SKM-1 (cell line): ENCODE results near the gene MS4A8.
"Not testable (repeated sequence)": the region's sequence is repeated elsewhere in the genome, so short reads cannot be mapped to it uniquely, and the experiment has no call there.

Experiments used
- DNase-seq: peaks from one replicate; lab custom pipeline; 2025; ENCODE audit not compliant: unreplicated experiment; lab: John Stamatoyannopoulos, UW

The MS4A8 gene

DNA sequence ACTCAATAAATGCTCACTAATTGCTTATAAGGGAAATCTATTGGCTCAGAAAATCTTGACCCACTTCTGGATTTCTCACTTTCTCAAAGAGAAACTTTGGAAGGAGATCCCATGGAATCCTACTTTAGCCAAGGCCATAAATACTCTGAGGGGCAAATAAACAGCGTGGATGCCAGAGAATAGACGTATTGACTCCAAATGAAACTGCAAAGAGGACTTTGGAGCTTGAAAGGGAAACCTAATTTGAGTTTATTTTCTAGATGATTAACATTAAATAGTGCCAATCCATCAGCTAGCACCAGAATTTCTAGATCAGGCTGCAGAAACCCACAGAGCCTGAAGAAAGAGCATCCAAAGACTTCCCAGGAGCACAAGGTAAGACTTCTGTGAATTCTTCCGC lies 25.0 kb downstream of the MS4A8 start, which contains the start of gene MS4A18:
TSS of gene MS4A18 (plus strand) at position 301 of the 400 bp plus-strand sequence.
- DNase-seq: no peak

DNA sequence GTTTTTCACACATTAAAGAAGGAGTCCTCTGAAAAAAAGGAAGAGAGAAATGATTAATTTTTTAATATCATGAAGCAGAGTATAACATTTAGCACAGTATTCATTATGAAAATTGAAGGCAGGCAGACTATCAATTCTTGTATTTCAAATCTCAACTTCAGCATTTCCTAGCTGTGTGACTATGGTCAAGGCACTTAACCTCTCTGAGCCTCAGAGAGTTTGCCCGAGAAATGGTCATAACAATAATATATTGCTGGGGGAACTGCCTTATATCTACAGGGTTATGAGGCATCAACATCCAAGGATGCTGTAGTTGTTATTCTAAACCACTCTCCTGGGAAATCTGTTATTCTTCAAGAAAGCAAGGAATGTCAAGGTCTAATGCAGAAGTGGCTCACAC lies 26.2 kb downstream of the MS4A8 start:
- no peak for DNase-seq

DNA sequence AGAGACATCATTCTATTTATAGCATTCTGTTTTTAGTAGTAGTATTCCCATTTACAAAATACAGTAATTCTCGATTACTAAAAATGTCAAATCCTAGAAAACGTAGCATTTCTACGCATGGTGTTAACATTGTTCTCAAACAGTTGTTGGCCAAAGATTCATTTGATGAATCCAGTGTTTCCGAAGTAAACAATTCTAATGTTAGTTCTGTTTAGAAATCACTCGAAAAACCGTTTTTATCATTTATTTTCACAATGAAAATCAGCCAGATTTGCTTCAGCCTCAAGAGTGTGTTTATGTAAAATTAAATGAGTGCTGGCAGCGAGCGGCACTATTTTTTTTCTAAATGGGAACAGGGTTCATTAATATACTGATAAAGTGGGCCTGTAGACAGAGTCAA lies 32.2 kb downstream of the MS4A8 start:
- DNase-seq: no peak

DNA sequence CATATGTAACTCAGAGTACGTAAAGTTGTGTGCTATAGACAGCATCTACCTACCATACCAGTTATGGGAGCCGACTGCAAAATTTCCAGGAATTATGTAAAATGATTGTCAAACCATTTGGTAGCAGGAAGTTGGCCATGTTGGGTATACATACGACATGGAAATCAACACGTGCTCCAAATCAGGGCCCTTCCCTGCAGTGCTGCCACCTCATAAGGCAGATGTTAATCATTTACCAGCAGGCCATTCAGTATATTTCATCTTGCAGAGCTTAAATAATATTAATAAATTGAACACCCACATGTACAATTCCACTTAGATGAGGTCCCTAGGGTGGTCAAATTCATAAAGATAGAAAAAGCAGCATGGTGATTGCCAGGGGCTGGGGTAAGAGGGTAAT lies 34.9 kb downstream of the MS4A8 start:
- DNase-seq: no peak

DNA sequence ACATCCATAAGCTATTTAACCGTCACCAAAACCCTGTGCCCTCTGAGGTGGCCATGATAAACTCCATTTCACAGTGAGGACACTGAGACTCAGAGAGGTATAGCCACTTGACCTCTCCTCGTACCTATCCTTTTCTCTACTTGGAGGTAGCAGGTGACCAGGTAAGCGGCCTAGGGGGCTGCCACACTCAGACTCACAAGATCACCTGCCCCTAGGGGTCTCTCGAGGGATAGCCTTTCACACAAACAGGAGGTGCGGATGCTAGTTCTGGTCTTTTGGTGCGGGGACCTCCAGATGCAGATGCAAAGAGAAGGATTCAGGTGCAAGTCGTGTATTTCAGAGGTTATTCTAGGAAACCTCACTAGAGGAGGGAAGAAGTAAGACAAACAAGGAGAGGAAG lies 39.7 kb downstream of the MS4A8 start:
- DNase-seq: no peak

- no peak for DNase-seq
These were observed 41.2 kb downstream of the MS4A8 start for GRCh38 chr11:60740573-60740972.

- DNase-seq: no peak
These were observed 42.0 kb downstream of the MS4A8 start for GRCh38 chr11:60741421-60741820.

DNA sequence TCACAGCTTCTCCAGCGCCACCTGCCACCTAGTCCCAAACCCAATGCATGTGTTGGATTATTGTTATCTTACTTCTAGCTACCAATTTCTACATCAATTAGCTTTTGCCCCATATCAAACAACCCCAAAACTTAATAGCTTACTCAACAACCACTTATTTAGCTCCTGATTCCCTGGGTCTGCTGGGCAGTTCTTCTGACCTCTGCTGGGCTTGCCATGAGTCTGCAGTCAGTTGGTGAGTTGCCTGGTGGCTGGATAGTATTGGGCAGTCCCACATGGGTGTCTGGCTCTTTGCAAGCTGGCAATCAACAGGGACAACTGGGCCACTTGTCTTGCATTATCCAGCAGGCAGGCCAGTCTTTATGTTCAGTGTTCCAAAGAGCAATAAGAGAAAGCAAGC lies 43.6 kb downstream of the MS4A8 start:
- DNase-seq: no peak

- no peak for DNase-seq
These were observed 44.7 kb downstream of the MS4A8 start for GRCh38 chr11:60744114-60744513.

DNA sequence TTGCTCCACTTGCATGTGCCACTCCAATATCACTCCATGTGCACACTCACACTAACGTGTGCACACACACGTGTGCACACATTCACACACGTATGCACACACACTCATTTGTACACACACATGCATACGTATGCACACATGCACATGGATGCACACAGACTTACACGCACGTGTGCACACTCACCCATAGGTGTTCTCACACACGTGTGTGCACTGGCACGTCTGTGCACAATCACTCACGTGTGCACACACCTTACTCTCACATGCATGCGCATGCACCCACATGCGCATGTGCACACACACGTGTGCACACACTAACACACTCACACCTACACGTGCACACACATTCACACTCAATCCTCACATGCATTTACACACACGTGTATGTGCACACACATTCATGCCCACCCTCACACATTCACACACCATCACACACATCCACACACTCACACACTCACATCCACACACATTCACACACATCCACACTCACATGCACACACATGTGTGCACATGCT lies 48.0 kb downstream of the MS4A8 start:
- no peak for DNase-seq

- DNase-seq: no peak
These were observed 48.8 kb downstream of the MS4A8 start for GRCh38 chr11:60748225-60748624.

GRCh38 chr11:60748821-60749220 lies 49.4 kb downstream of the MS4A8 start:
- DNase-seq: no peak

- no peak for DNase-seq
These were observed 51.5 kb downstream of the MS4A8 start for GRCh38 chr11:60750911-60751310.

GRCh38 chr11:60753309-60753708 lies 53.9 kb downstream of the MS4A8 start:
- no peak for DNase-seq

DNA sequence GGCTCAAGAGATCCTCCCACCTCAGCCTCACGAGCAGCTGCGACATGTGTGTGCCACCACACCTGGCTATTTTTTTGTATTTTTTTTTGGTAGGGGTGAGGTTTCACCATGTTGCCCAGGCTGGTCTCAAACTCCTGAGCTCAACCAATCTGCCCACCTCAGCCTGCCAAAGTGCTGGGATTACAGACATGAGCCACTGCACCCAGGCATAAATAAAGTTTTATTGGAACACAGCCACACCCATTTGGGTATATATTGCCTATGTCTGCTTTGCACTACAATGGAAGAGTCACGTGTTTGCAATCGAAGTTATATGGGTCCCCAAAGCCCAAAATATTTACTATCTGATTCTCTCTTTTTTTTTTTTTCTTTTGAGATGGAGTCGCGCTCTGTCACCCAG lies 55.5 kb downstream of the MS4A8 start:
- no peak for DNase-seq

GRCh38 chr11:60756307-60757032 lies 57.1 kb downstream of the MS4A8 start, which contains the start of gene MS4A15:
TSS of gene MS4A15 (plus strand) at chr11:60756867. CDS start at chr11:60763734, 6,867 bp downstream.
- peak; percentile 5 for DNase-seq

DNA sequence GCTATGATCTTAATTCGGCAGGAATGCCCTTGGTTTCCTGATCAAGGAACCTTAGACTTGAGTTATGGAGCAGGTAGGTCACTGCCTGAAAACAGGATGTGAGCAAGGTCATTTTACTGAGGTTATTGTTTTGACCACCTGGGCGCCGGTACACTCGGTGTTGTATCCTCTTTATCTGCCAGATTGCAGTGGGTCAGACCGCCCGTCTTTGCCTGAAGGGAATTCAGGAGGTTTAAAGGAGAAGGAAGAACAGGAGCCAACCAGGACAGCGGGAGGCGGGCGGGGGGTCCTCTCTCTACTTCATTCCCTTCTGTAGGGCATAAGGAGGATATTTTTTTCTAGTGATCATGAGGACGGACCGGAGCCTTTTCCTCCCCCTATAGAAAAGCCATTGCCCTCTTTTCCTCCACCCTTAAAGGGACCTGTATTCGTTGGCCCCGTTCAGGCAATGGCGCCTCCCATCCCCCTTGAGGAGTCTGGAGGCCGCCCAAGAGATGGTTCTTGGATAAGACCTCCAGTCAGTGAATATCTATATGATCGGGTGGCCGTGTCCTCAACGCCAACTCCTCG lies 57.9 kb downstream of the MS4A8 start:
- DNase-seq: no peak

- DNase-seq: not testable (repeated sequence)
These were observed 59.3 kb downstream of the MS4A8 start for GRCh38 chr11:60758671-60759070.

GRCh38 chr11:60759438-60760225 lies 60.2 kb downstream of the MS4A8 start:
- DNase-seq: peak; percentile 25

DNA sequence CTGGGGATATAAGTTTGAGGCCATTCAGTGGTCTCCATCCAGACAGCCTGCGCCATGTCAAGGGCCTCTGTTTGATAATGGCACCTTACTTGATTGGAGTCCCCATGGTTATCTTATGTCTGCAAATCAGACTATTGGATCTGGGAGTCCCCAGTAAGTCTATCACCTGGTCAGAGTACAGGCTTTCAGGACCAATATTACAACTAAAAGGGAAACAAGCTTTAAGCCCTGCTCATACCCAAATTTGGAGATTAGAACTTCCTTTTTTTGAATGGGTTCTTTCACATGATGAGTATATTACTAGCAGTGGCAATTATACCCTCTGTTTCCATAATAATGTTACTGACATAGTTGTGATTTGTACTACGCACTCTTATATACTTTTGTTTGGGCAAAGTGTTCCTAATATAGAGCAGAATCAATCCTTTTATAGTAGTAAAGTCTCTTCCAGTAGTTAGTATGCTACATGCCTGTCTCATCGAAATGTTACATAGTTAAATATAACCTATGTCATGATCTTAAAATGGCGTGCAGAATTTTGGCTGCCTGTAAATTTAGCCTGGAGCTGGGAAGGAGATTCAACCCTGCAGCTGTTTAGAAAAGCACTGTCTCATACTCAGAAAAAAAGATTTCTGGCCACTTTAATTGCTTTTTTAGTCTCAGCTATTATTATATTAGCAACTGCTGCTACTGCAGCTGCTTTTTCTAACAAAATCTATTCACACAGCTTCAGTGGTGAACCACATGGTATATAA lies 62.2 kb downstream of the MS4A8 start:
- DNase-seq: no peak
